Endothelial cell of umbilical vein (primary cell): ENCODE measurements around the gene ZNF556.

Experiments used
- EZH2 ChIP-seq: IDR thresholded peaks from 2 replicates; pipeline ENCODE4 v1.6.1; 2012; ENCODE audit warnings: borderline replicate concordance, low read depth, mild to moderate bottlenecking, moderate library complexity, low read length, inconsistent platforms; ENCODE audit not compliant: severe bottlenecking
- FOS ChIP-seq: IDR thresholded peaks from 2 replicates; pipeline ENCODE4 v1.6.1; 2011; ENCODE audit warnings: mild to moderate bottlenecking, low read length, moderate library complexity, borderline replicate concordance; ENCODE audit not compliant: insufficient read depth
- GATA2 ChIP-seq: IDR thresholded peaks from 2 replicates; pipeline ENCODE4 v1.7.0; 2011; ENCODE audit warnings: low read depth, mild to moderate bottlenecking, moderate library complexity, mixed read lengths, low read length; ENCODE audit not compliant: insufficient read length, insufficient read depth
- JUN ChIP-seq: IDR thresholded peaks from 2 replicates; pipeline ENCODE4 v1.6.1; 2011; ENCODE audit warnings: borderline replicate concordance, low read depth; ENCODE audit not compliant: insufficient read length, insufficient read depth
- MYC ChIP-seq: IDR thresholded peaks from one replicate; pipeline ENCODE4 v1.6.1; 2011; ENCODE audit warnings: mild to moderate bottlenecking, low read depth, low read length
- POLR2A ChIP-seq: IDR thresholded peaks from 2 replicates; pipeline ENCODE4 v1.6.1; 2012; ENCODE audit warnings: low read depth, mild to moderate bottlenecking, control low read depth, low read length
- POLR2AphosphoS5 ChIP-seq: IDR thresholded peaks from 2 replicates; pipeline ENCODE4 v1.6.1; 2012; ENCODE audit warnings: low read depth, mild to moderate bottlenecking, control low read depth, low read length, moderate library complexity; ENCODE audit not compliant: insufficient read depth
- TF ChIP-seq, protein P1 (sequence below): IDR thresholded peaks from 2 replicates; pipeline ENCODE4 v1.6.1; 2011; ENCODE audit not compliant: insufficient read depth, insufficient read length
- TF ChIP-seq, protein P2 (sequence below), 2 donors: IDR thresholded peaks; 1 replicate in 1 of 2; 2 replicates in 1 of 2; pipeline ENCODE4 v1.5.1; 2011; ENCODE audit warnings: low read length in 2 of 2, mild to moderate bottlenecking in 2 of 2, moderate library complexity in 2 of 2, control low read depth in 1 of 2, inconsistent platforms in 1 of 2, low read depth in 1 of 2; ENCODE audit not compliant: insufficient read depth in 1 of 2; ENCODE audit errors: extremely low read depth in 1 of 2

DNA sequence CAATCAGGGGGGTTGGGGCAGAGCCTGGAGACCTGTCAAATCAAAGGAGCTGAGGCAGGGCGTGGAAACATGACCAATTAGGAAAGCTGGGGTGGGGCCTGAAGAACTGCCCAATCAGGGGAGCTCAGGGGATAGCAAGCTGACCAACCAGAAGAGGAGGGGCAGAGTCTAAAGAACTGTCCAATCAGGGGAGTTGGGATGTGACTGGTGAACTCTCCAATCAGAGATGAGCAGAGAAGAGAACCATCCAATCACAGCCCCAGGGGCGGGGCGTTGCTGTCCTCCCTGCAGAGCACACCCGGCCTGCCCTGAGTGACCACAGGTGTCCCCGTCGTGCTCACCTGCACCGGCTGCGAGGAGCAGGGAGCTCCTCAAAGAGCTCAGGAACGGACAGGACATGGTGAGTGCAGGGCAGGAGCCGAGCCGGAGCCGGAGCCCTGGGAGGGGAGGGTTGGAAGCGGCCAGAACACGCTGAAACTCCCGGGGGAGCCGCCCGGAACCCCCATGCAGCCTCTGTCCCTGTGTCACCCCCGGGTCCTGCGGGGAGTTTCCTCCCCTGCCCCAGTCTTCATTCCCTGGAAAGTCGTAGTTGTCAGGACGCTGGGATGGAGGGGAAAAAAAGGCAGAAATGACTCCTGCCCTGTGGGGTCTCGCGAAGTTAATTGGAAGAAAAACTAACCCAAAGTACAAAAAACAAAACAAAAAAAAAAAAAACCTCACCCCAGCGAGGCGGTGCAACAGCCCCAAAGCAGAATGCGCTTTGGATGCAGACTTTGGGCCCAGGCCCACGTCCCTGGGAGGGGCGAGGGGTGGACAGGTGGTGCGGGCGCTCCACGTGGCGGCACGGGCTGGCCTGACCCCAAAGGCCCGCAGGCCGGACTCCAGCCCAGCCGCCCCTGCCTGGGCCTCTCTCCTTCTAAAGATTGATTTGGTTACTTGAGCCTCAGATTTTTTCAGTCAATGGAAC, at the start of gene ZNF556:
- TF ChIP-seq, protein P1, sequence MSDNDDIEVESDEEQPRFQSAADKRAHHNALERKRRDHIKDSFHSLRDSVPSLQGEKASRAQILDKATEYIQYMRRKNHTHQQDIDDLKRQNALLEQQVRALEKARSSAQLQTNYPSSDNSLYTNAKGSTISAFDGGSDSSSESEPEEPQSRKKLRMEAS: no peak
- no peak for TF ChIP-seq POLR2AphosphoS5
- TF ChIP-seq, protein P2, sequence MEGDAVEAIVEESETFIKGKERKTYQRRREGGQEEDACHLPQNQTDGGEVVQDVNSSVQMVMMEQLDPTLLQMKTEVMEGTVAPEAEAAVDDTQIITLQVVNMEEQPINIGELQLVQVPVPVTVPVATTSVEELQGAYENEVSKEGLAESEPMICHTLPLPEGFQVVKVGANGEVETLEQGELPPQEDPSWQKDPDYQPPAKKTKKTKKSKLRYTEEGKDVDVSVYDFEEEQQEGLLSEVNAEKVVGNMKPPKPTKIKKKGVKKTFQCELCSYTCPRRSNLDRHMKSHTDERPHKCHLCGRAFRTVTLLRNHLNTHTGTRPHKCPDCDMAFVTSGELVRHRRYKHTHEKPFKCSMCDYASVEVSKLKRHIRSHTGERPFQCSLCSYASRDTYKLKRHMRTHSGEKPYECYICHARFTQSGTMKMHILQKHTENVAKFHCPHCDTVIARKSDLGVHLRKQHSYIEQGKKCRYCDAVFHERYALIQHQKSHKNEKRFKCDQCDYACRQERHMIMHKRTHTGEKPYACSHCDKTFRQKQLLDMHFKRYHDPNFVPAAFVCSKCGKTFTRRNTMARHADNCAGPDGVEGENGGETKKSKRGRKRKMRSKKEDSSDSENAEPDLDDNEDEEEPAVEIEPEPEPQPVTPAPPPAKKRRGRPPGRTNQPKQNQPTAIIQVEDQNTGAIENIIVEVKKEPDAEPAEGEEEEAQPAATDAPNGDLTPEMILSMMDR (IDR thresholded peaks at IDR 0.05; ENCODE audit: extremely low read depth in 1 of 2, insufficient read depth in 1 of 2, low read depth in 1 of 2, low read length in 2 of 2): no peak
- no peak for TF ChIP-seq EZH2
- TF ChIP-seq POLR2A: no peak
- no peak for TF ChIP-seq GATA2
- TF ChIP-seq FOS: no peak
- TF ChIP-seq JUN: no peak
- TF ChIP-seq MYC: no peak
